Subcutaneous adipose tissue (tissue), 4 donors: Measurements from ENCODE around the gene FBXO11. TPM values are rescaled to one million over a fixed set of nuclear protein-coding genes. Genes with fewer than 3 reads are reported as not detected.

Experiments
- total RNA-seq, 4 donors: library from RNA; depleted of rRNA; stranded (reverse); fragments of >200 nt; gene quantifications; one replicate each; pipeline ENCODE4 v1.1.0, GENCODE V29; 2016
- TF ChIP-seq, protein P1 (sequence below): fragments of 450-650 bp; IDR thresholded peaks from one replicate; pipeline ENCODE4 v1.5.1; 2016; ENCODE audit warnings: low read depth, mild to moderate bottlenecking, control low read depth, antibody characterized with exemption, moderate library complexity

The FBXO11 gene
- total RNA-seq, 4 donors from 2014 or later: 66.3 to 90.7 (median 70.4) TPM

GRCh38 chr2:47833516-47833968 lies 72.8 kb downstream of the FBXO11 start:
- TF ChIP-seq, protein P1, sequence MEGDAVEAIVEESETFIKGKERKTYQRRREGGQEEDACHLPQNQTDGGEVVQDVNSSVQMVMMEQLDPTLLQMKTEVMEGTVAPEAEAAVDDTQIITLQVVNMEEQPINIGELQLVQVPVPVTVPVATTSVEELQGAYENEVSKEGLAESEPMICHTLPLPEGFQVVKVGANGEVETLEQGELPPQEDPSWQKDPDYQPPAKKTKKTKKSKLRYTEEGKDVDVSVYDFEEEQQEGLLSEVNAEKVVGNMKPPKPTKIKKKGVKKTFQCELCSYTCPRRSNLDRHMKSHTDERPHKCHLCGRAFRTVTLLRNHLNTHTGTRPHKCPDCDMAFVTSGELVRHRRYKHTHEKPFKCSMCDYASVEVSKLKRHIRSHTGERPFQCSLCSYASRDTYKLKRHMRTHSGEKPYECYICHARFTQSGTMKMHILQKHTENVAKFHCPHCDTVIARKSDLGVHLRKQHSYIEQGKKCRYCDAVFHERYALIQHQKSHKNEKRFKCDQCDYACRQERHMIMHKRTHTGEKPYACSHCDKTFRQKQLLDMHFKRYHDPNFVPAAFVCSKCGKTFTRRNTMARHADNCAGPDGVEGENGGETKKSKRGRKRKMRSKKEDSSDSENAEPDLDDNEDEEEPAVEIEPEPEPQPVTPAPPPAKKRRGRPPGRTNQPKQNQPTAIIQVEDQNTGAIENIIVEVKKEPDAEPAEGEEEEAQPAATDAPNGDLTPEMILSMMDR: no peak

- TF ChIP-seq, protein P1: no peak
Observed at GRCh38 chr2:47822518-47822917, 83.8 kb downstream of the FBXO11 start.

DNA sequence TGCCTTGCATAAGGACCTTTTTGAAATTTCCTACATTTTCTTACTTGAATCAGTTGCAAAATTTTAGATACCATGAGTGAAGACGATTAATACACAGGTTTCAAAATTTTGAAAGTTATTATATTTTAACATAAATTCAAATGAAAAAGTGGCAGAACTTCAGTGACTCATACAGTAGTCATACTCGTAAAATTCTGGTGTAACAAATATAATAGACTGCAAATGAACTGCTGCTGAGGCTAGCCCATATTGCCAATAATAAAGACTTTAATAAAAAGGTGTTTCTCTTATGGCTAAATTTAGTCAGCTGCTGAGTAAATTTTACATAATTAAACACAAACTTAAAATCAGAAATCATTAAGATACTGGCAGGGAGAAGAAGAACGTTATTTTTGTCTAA lies 86.5 kb downstream of the FBXO11 start:
- TF ChIP-seq, protein P1: no peak

DNA sequence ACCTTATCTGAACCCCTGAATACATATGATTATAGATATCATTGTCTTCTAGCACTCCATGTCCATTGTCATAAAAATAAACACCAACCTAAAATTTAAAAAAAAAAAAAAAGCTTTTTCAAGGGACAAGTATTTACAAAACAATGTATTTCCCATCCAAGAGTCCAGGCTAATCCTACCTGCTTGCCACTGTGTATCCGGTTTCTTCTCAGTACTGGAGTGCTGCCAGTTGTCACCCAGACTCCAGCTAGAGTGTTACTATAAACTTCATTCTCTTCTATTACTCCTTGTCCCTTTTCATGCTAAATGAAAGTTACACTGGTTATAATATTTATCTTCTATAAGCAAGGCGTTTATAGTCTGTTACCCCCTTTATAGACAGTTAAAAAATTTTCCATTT lies 87.5 kb downstream of the FBXO11 start:
- TF ChIP-seq, protein P1: no peak

DNA sequence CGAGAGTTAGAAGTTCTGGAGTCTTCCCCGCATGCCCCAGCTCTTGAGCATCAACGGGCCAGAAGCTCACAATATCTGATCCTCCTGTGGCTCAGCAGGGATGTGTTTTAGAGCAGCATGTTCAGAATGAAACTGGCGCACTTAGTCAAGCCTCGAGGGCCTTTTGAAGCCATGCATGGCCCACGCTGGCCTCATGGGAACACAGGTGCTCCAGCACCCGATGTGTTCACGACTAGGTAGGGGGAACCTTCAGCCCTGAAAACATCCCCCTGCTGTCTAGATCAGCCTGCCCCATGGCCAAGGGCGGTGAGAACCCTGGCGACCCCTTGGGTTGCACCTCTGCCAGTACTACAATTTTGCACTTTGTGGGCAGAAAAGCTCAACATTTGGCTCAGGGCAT lies 90.5 kb downstream of the FBXO11 start:
- TF ChIP-seq, protein P1: no peak

GRCh38 chr2:47811668-47812067 lies 94.6 kb downstream of the FBXO11 start:
- TF ChIP-seq, protein P1: no peak

DNA sequence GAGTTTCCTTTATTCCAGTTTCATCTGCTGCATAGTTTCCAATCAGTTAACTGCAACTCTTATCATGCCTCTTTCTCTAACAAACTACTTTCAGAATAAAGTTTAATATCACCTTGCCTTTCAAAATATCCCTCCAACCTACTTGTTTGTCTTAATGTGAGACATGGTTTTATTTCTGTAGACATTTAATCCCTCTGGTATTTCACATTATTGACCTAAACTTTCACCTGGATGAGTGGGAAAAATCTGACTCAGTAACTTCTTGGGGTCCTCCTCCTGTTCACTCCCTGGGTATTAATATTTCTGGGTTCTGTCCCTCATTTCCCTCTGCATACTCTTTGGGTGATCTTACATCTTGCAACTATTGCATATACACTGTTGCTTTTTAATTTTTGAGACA lies 95.4 kb downstream of the FBXO11 start:
- TF ChIP-seq, protein P1: no peak
